ENCODE results near the gene NPPB.

Gene NPPB

GRCh38 chr1:11857164-11857851 is 1.4 kb downstream of the NPPB start:
- no peak for DNase-seq (ENCODE audit: low spot score)

GRCh38 chr1:11856698-11857097 is 2.0 kb downstream of the NPPB start:
- no peak for DNase-seq (ENCODE audit: low spot score)

DNA sequence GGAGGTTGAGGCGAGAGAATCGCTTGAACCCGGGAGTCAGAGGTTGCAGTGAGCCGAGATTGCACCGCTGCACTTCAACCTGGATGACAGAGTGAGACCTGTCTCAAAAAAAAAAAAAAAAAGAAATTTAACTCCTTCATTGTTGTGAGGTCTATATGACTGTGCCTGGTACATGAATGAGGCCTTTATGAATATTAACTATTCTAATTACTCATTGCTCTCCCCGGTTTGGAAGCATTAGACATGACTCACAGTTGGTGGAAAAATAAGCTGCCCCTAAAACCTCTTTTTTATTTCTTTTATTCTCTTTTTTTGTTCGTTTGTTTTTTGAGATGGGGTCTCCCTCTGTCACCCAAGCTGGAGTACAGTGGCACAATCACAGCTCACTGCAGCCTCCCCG is 3.3 kb downstream of the NPPB start:
- no peak for DNase-seq (ENCODE audit: low spot score)

- no peak for DNase-seq (ENCODE audit: low spot score)
Measured at GRCh38 chr1:11854519-11854918, 4.2 kb downstream of the NPPB start.

DNA sequence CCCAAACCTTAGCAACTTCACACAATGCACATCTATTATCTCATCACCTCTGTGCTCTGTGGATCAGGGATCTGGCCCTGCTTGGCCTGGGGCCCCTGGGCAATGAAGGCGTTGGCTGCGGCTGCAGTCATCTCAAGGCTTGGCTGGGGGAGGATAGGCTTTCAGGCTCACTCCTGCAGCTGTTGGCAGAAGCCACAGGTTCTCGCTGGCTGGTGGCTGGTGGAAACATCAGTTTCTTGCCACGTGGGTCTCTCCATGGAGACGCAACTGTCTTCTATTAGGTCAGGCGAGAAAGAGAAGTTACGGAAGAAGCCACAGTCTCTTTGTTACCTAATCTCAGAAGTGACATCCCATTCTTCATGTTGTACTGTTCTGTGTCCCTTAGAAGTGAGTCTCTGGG is 7.6 kb downstream of the NPPB start:
- no peak for DNase-seq (ENCODE audit: low spot score)

DNA sequence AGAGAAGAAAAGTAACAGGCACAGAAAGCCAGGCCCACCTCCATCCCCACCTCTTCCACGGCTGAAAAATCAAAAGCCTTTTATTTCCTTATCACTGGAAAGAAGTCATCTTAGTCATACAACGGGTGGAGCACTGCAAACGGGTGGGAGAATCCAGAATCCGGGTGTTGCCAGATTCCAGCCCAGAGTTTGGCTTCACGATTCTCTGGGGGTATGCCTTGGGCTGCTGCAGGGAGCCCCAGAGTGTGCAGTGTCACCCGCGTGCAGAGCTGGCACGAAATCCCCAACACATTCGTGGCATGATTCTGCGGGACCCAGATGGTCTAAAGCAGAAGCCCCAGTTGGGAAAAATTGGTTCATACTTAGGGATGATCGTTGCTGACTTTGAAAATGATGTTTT is 8.6 kb downstream of the NPPB start:
- DNase-seq (ENCODE audit: low spot score), result no peak

- DNase-seq (ENCODE audit: low spot score), result no peak
Measured at GRCh38 chr1:11848373-11848700, 10.4 kb downstream of the NPPB start.

GRCh38 chr1:11847667-11848372 is 10.9 kb downstream of the NPPB start, which contains the start of gene NPPA:
Gene NPPA, minus strand, starts transcription at chr1:11847783. Its CDS starts 99 bp downstream, at chr1:11847684.
- DNase-seq (ENCODE audit: low spot score), result peak; percentile 74

DNA sequence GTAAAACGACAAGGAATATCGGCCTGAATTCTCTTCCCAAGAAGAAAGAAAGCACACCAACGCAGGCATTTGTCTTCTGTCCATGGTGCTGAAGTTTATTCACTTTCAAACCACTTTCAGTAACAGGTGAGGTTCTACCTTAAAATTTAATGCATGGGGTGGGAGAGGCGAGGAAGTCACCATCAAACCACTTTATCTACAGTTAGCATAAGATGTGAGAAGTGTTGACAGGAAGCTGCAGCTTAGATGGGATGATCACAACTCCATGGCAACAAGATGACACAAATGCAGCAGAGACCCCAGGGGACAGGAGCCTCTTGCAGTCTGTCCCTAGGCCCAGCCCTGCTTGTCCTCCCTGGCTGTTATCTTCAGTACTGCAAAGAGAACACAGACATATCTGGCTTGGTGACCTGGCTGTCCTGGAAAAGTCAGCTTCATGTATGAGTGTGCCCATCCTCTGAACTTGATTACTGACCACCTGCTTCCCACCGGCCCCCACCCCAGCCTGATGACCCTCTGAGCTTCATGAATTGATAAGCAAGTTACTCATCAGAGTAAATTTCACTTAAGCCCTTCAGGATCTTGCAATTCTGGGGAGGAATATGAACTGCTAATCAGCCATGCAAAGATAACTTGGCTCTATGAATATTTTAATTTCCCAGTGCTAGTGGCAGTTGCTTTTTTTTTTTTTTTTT is 13.0 kb downstream of the NPPB start:
- peak; percentile 80 for DNase-seq (ENCODE audit: low spot score)

DNA sequence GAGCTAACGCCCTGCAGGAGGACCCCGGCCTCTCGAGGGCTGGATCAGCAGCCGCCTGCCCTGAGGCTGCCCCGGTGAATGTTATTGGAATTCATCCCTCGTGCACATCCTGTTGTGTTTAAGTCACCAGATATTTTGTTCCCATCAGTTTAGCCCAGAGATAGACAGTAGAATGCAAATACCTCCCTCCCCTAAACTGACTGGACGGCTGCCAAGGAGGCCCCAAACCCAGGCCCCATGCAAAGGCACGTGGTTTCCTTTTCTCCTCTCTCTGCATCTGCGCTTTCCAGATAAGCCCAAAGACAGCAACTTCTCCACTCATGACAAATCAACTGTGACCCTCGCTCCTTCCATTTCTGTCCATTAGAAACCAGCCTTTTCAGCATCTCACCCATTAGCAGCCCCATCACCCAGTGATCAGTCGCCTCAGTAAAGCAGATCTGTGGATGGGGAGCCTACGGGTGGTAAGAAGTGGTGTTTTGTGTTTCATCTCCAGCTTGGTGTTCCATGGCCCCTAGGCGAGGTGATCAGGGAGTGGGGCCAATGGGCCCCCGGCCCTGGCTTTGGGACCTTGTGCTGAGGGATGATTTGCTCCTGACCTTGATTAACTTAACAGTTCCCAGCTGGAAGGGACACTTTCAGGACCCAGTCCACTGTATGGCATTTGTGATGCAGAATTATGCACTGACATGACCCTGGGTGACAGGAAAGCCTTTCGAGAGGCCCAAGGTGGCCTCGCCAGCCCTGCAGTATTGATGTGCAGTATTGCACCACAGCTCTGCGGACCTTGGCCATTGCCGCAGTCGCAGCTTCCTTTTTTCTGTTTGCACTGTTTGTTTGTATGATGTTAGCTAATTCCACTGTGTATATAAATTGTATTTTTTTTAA is 16.3 kb downstream of the NPPB start:
- DNase-seq (ENCODE audit: low spot score), result no peak

DNA sequence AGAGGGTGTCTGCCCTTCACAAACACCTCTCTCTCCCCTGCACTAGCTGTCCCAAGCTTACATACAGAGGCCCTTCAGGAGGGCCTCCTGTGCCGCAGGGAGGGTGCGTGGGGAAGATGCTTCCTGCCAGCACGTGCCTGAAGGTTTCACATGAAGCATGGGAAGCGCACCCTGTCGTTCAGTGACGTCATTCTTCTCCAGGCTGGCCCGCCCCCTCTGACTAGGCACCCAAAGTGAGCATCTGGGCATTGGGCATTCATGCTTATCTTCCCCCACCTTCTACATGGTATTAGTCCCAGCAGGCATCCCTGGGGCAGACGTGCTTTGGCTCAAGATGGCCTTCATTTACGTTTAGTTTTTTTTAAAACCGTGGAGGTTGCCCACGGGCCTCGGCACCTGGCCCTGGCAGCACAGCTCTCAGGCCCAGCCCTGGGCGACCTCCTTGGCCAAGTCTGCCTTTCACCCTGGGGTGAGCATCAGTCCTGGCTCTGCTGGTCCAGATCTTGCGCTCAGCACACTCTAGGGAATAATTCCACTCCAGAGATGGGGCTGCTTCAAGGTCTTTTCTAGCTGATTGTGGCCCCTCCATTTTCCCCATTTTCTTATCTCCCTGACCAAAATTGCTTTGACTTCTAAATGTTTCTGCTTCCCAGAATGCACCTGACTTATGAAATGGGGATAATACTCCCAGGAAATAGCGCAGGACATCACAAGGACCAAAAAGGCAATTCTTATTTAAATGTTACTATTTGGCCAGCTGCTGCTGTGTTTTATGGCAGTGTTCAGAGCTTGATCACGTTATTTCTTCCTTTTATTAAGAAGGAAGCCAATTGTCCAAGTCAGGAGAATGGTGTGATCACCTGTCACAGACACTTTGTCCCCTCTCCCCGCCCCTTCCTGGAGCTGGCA is 17.2 kb downstream of the NPPB start:
- peak; percentile 59 for DNase-seq (ENCODE audit: low spot score)

DNA sequence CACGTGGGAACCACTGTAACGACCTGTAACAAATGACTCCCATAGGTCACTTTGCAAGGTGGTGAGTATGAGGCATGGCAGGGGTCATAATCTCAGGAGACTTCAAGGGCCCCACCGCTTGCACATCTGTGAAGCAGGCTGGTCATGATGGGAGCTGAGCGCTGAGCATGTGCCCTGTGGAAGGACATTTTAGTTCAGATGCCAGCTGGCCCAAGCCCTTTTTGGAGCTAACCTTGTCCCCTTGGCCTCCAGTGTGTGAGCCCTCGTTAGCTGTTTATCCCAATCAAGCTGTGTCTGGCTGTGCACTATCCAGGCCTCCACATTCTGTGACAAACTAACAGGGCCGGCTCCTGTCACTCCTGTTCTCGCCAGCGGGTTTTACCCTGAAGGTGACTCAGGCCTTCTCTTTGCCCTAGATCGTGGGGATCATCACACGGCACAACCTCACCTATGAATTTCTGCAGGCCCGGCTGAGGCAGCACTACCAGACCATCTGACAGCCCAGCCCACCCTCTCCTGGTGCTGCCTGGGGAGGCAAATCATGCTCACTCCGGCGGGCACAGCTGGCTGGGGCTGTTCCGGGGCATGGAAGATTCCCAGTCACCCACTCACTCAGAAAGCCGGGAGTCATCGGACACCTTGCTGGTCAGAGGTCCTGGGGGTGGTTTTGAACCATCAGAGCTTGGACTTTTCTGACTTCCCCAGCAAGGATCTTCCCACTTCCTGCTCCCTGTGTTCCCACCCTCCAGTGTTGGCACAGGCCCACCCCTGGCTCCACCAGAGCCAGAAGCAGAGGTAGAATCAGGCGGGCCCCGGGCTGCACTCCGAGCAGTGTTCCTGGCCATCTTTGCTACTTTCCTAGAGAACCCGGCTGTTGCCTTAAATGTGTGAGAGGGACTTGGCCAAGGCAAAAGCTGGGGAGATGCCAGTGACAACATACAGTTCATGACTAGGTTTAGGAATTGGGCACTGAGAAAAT is 18.7 kb downstream of the NPPB start:
- DNase-seq (ENCODE audit: low spot score), result no peak

DNA sequence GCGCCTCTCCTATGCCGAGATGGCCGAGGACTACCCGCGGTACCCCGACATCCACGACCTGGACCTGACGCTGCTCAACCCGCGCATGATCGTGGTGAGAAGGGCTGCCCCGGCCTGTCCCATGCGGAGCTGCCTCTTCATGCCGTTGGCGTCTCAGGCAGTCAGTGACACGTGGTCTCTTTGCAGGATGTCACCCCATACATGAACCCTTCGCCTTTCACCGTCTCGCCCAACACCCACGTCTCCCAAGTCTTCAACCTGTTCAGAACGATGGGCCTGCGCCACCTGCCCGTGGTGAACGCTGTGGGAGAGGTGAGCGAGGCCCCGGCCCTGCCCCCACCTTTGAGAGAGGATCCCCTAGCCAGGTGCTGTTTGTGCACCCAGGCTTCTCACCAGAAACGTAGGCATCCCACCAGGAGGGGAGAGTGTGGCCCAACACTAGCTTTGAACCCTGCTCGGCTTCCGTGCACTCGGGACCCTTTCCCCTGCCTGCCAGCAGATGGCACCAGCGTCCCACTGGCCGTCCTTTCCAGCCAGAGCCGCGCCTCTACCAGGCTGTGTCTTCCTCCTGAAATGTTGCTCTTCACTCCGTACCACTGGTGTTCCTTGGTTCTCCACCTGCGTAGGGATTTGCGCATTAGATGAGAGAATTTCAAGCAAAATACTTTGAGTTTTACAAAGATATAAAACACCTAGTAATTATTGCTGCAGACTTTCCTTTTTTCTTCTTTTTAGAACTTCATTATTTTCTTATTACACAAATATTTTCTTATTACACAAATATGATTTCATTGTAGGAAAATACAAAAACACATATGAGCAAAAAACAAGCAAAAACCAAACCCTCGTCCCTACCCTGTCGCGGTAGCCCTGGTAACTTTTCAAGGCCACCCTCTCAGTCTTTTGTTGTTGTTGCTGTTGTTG is 20.1 kb downstream of the NPPB start:
- DNase-seq (ENCODE audit: low spot score), result peak; percentile 91

- DNase-seq (ENCODE audit: low spot score), result no peak
Measured at GRCh38 chr1:11837767-11838348, 20.9 kb downstream of the NPPB start.

GRCh38 chr1:11836955-11837766 is 21.6 kb downstream of the NPPB start:
- no peak for DNase-seq (ENCODE audit: low spot score)

DNA sequence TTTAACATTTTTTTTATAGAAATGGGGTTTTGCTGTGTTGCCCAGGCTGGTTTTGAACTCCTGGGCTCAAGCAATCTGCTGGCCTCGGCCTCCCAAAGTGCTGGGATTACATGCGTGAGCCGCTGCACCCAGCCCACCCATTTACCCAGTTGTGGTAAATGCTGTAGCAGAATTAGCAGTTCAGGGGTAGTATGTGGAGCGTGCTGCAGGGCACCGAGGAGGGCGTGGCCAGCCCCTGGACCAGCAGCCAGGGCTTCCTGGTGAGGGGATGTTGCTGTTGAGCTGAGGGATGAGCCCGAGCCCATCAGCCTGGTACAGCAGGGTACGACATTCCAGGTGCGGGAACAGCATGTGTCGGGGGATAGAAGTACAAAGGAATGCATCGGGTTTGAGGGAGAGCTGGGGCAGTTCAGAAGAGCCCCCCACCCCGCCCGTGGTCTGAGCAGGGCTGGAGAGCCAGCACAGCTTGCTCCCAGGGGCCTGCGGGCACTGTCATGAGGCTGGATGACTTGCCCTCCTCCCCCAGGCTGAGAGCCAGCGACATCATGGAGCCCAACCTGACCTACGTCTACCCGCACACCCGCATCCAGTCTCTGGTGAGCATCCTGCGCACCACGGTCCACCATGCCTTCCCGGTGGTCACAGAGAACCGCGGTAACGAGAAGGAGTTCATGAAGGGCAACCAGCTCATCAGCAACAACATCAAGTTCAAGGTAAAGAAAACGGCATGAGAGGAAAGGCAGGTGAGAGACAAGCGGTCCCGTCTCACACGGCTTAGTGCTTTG is 23.1 kb downstream of the NPPB start:
- no peak for DNase-seq (ENCODE audit: low spot score)

- DNase-seq (ENCODE audit: low spot score), result no peak
Measured at GRCh38 chr1:11833900-11834299, 24.8 kb downstream of the NPPB start.
